Fibroblast of the conjunctiva (primary cell): ENCODE measurements around the gene CHCHD6.

Experiments
- DNase-seq: peaks from one replicate; pipeline ENCODE4 v3.0.0-alpha.2; 2010; ENCODE audit warnings: low read depth

The CHCHD6 gene

GRCh38 chr3:126704494-126705214 lies 614 bp downstream of the CHCHD6 start:
- no peak for DNase-seq

GRCh38 chr3:126706631-126707030 lies 2.6 kb downstream of the CHCHD6 start:
- peak; percentile 27 for DNase-seq

- no peak for DNase-seq
These were observed 7.2 kb downstream of the CHCHD6 start for GRCh38 chr3:126711121-126711760.

GRCh38 chr3:126713199-126713598 lies 9.2 kb downstream of the CHCHD6 start:
- DNase-seq, result no peak

GRCh38 chr3:126714276-126714900 lies 10.3 kb downstream of the CHCHD6 start:
- no peak for DNase-seq

GRCh38 chr3:126714921-126715320 lies 10.9 kb downstream of the CHCHD6 start:
- DNase-seq, result no peak

- no peak for DNase-seq
These were observed 11.4 kb downstream of the CHCHD6 start for GRCh38 chr3:126715432-126715831.

- no peak for DNase-seq
These were observed 12.0 kb downstream of the CHCHD6 start for GRCh38 chr3:126716057-126716456.

- no peak for DNase-seq
These were observed 14.8 kb downstream of the CHCHD6 start for GRCh38 chr3:126718561-126719445.

GRCh38 chr3:126720596-126720995 lies 16.6 kb downstream of the CHCHD6 start:
- no peak for DNase-seq

- DNase-seq, result no peak
These were observed 17.2 kb downstream of the CHCHD6 start for GRCh38 chr3:126721246-126721645.

GRCh38 chr3:126723237-126723636 lies 19.2 kb downstream of the CHCHD6 start:
- DNase-seq, result no peak

GRCh38 chr3:126723801-126724200 lies 19.8 kb downstream of the CHCHD6 start:
- DNase-seq, result no peak

GRCh38 chr3:126728680-126729079 lies 24.6 kb downstream of the CHCHD6 start:
- no peak for DNase-seq

- no peak for DNase-seq
These were observed 26.3 kb downstream of the CHCHD6 start for GRCh38 chr3:126730376-126730775.

- no peak for DNase-seq
These were observed 27.0 kb downstream of the CHCHD6 start for GRCh38 chr3:126731044-126731443.

GRCh38 chr3:126732281-126733060 lies 28.4 kb downstream of the CHCHD6 start:
- DNase-seq, result no peak

- DNase-seq, result no peak
These were observed 29.0 kb downstream of the CHCHD6 start for GRCh38 chr3:126733061-126733430.

GRCh38 chr3:126734106-126734723 lies 30.2 kb downstream of the CHCHD6 start:
- DNase-seq, result no peak

- no peak for DNase-seq
These were observed 33.5 kb downstream of the CHCHD6 start for GRCh38 chr3:126737527-126737926.

- DNase-seq, result no peak
These were observed 38.0 kb downstream of the CHCHD6 start for GRCh38 chr3:126742057-126742456.
